ENCODE data around the gene LYL1. TPM values are rescaled to one million over a fixed set of nuclear protein-coding genes. Genes with fewer than 3 reads are reported as not detected.

LYL1 gene
- total and polyA plus RNA-seq, 9 of the 15 experiments (the other 6 are each of a cell fraction or from before 2014, with no cell fraction given), result 1.3 to 266 (median 34.0) TPM

DNA sequence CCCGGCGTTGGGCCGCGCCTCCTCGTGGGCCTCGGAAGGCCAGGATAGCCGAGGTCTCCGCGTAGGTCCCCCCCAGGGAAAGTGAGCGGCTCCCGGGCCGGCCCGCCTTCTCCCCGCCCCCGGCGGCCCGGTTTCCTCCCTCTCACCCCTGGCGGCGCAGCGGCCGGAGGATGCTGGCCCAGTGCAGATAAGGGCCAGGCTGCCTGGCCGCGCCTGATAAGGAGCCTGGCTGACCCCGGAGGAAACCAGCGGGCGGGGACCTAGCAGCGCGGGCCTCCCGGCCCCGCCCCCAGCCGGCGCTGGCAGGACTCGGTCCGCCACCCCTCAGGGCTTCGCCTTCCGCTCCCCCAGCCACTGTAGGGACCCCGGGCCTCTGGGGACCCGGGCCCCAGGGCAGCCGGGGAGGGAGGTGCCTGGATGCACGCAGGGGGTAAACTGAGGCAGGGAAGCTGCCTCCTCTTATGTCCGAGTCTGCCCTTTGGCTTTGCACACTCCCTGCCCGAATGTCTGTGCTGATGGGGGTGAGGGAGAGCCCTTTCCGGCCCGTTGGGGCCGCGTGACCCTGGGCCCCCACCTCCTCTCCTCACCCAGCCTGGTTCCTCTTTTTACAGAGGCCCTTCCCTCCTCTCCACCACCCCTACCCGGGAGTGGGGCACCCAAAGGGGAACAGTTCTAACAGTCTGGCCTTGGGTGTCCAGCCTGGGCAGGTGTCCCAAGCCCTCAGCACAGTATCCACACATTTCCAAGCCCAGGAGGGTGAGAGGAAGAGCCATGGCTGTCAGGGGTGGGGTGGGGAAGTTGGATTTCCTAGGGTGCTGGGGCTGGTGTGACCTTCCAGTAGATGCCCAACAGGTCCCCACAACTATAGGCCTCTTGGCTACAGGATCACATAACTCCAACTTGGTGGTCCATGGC lies at the start of gene LYL1 (continued):
- peak; percentile 78 for TF ChIP-seq TAF1 (IDR thresholded peaks at IDR 0.05; ENCODE audit: control insufficient read depth, extremely low read depth, insufficient read depth, low read length, severe bottlenecking)
- TF ChIP-seq DMBX1 (CRISPR knock-in tag; IDR thresholded peaks at IDR 0.05; ENCODE audit: borderline replicate concordance), result peak; percentile 86
- TF ChIP-seq NR1H2 (CRISPR knock-in tag; IDR thresholded peaks at IDR 0.05), result no peak
- TF ChIP-seq KDM1A (IDR thresholded peaks at IDR 0.05), result peak; percentile 80 to 85
- peak; percentile 68 for TF ChIP-seq HNRNPLL (IDR thresholded peaks at IDR 0.05; ENCODE audit: low read depth, low read length, poor library complexity, severe bottlenecking)
- no peak for TF ChIP-seq FOS (IDR thresholded peaks at IDR 0.05; ENCODE audit: extremely low read depth, insufficient read length)
- no peak for TF ChIP-seq PHB (CRISPR knock-in tag; IDR thresholded peaks at IDR 0.05)
- TF ChIP-seq, protein P1, sequence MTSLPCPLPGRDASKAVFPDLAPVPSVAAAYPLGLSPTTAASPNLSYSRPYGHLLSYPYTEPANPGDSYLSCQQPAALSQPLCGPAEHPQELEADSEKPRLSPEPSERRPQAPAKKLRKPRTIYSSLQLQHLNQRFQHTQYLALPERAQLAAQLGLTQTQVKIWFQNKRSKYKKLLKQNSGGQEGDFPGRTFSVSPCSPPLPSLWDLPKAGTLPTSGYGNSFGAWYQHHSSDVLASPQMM (CRISPR knock-in tag; IDR thresholded peaks at IDR 0.05), result no peak
- TF ChIP-seq HOXB6 (CRISPR knock-in tag; IDR thresholded peaks at IDR 0.05; ENCODE audit: borderline replicate concordance), result no peak
- TF ChIP-seq ZNF140 (CRISPR knock-in tag; IDR thresholded peaks at IDR 0.05), result no peak
- TF ChIP-seq HDAC8 (tag; IDR thresholded peaks at IDR 0.05), result peak; percentile 64; the same call in 1 of the 2 replicates
- TF ChIP-seq, protein P2, sequence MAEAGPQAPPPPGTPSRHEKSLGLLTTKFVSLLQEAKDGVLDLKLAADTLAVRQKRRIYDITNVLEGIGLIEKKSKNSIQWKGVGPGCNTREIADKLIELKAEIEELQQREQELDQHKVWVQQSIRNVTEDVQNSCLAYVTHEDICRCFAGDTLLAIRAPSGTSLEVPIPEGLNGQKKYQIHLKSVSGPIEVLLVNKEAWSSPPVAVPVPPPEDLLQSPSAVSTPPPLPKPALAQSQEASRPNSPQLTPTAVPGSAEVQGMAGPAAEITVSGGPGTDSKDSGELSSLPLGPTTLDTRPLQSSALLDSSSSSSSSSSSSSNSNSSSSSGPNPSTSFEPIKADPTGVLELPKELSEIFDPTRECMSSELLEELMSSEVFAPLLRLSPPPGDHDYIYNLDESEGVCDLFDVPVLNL (CRISPR knock-in tag; IDR thresholded peaks at IDR 0.05; ENCODE audit: low read depth), result no peak
- 0 out of 2 replicates have a peak, but pooled peaks have one; percentile 27 for TF ChIP-seq SIN3B (IDR thresholded peaks at IDR 0.05; ENCODE audit: low read depth)
- TF ChIP-seq TGIF2 (CRISPR knock-in tag; IDR thresholded peaks at IDR 0.05), result no peak
- TF ChIP-seq NFIX (CRISPR knock-in tag; IDR thresholded peaks at IDR 0.05; ENCODE audit: low read depth), result no peak
- peak; percentile 34; the same call in 1 of the 2 replicates for TF ChIP-seq ZKSCAN1 (IDR thresholded peaks at IDR 0.05; ENCODE audit: low read depth, low read length)
- no peak for TF ChIP-seq MEIS2 (IDR thresholded peaks at IDR 0.05; ENCODE audit: partially characterized antibody)
- peak; percentile 53 for TF ChIP-seq DACH1 (IDR thresholded peaks at IDR 0.05; ENCODE audit: partially characterized antibody)
- TF ChIP-seq RHOXF2B (CRISPR knock-in tag; conservative IDR thresholded peaks at IDR 0.05), result no peak
- peak; percentile 77 for TF ChIP-seq RBM22 (IDR thresholded peaks at IDR 0.05; ENCODE audit: low read depth, low read length, poor library complexity, severe bottlenecking)
- TF ChIP-seq ELF1 (tag; IDR thresholded peaks at IDR 0.05), result peak; percentile 80
- TF ChIP-seq ZNF384 (IDR thresholded peaks at IDR 0.05; ENCODE audit: low read depth, low read length), result 0 out of 2 replicates have a peak, but pooled peaks have one; percentile 9
- peak; percentile 81 for TF ChIP-seq MYC (IDR thresholded peaks at IDR 0.05; ENCODE audit: low read depth, low read length)
- no peak for TF ChIP-seq MYC (CRISPR knock-in tag; IDR thresholded peaks at IDR 0.05; ENCODE audit: borderline replicate concordance, low read depth)
- TF ChIP-seq NCOR1 (IDR thresholded peaks at IDR 0.05), result peak; percentile 100
- TF ChIP-seq RAD21 (CRISPR knock-in tag; conservative IDR thresholded peaks at IDR 0.05 in 1 of 2, IDR thresholded peaks at IDR 0.05 in 1 of 2), result peak; percentile 19 to 29; a peak in 3 of 4 replicates
- TF ChIP-seq ILF3 (IDR thresholded peaks at IDR 0.05; ENCODE audit: borderline replicate concordance), result peak; percentile 97

Data from K562 (cell line).